Measurements from ENCODE around the gene ZNF423.
A peak's percentile ranks its signal among the peaks of the same experiment; 100 is the strongest.

Gene ZNF423

DNA sequence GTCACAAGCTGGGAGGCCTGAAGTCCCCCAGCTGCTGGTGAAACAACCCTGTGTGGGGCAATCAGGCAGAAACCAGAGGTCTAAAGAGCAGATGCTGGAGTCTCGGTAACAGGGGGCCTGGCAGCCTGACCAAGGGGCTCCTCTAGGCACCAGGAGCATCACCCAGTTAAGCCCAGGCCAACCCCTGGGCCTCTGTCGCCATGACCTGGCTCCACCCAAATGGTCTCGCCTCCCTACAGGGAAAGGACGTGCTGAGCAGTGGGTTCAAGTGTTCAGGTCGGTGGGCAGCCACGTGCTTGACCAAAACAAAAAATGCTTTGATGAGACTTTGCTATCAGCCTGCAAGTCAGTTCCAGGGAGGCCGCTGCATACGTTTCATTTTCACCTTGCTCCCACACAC, 240.3 kb downstream of the ZNF423 start:
- H3K4me3 ChIP-seq (ENCODE audit: low read depth, low read length): no peak overlapping the region
- ChIA-PET CTCF (no interaction called here), POLR2A (no interaction called here)
- no peak for TF ChIP-seq CTCF (IDR thresholded peaks at IDR 0.05; ENCODE audit: insufficient read depth, low read length, missing control alignments)
- no peak for DNase-seq (ENCODE audit: low read depth, low spot score)

DNA sequence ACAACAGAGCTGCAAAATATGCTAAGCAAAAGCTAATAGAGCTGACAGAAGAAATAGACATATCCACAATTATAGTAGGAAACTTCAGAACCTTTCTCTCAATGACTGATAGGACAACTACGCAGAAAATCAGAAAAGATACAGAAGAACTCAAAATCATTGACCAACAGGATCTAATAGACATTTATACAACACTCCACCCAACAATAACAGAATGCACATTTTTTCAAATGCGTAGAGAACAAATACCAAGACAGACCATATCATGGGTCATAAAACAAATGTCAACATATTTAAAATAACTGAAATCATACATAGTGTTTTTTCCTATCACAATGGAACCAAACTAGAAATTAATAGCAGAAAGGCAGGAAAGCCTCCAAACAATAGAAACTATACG, 244.9 kb downstream of the ZNF423 start:
- CTCF ChIA-PET: interaction anchor here (0.9 to 1.2 kb wide), 3 partner anchors 15 to 312 kb away, joined by 3 to 6 read pairs (median 3); no protein-coding TSS in a partner anchor
- no peak for DNase-seq (ENCODE audit: low read depth, low spot score)
- POLR2A ChIA-PET: no interaction called here
- no peak overlapping the region for H3K4me3 ChIP-seq (ENCODE audit: low read depth, low read length)
- TF ChIP-seq CTCF (IDR thresholded peaks at IDR 0.05; ENCODE audit: insufficient read depth, low read length, missing control alignments): no peak

DNA sequence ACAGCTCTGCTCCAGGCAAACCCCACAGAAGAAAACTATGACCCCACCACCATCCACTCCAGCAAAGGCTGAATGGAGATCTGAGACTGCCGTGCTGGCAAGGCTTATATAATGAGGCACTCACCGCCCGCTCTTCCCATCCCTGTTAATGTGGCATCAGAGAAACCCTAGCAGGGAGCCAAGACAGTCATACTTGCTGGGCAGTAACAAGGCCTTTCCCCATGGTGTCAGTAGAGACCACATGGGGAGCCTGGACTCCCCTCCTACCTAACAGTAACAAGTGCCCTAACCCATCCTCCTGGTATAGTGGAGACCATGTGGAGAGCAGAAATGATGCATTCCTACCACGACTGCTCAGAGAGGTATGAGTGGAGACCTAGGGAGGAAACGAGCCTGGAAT, 247.1 kb downstream of the ZNF423 start:
- ChIA-PET CTCF (interaction anchor here (0.6 to 1.6 kb wide), 4 partner anchors 37 to 416 kb away, joined by 3 to 6 read pairs (median 4); partner anchors contain the start of gene CNEP1R1), POLR2A (no interaction called here)
- peak; percentile 88 for TF ChIP-seq CTCF (IDR thresholded peaks at IDR 0.05; ENCODE audit: insufficient read depth, low read length, missing control alignments)
- no peak overlapping the region for H3K4me3 ChIP-seq (ENCODE audit: low read depth, low read length)
- DNase-seq (ENCODE audit: low read depth, low spot score): peak; percentile 33

DNA sequence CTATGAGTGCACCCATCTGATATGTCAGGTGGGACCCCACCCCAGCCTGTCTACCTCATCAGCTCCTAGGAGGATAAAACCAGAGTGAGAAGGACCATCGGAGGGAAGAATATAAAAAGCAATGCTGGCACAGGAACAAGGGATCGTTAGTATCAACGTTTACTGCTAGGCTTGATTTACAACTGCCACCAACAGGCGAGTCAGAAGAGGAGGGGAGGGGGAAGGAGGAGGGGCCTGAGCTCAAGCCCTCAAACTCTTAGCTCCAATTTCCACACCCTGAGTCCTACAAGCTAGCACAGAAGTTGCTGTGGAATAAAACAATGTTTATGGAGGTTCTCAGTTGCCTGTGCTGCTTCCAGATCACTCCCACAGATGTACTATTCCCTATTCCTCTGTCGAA, 247.8 kb downstream of the ZNF423 start:
- TF ChIP-seq CTCF (IDR thresholded peaks at IDR 0.05; ENCODE audit: insufficient read depth, low read length, missing control alignments): no peak
- no peak overlapping the region for H3K4me3 ChIP-seq (ENCODE audit: low read depth, low read length)
- ChIA-PET CTCF (interaction anchor here (0.6 to 1.6 kb wide), 4 partner anchors 16 to 417 kb away, joined by 3 to 6 read pairs (median 5); partner anchors contain the start of gene CNEP1R1), POLR2A (no interaction called here)
- DNase-seq (ENCODE audit: low read depth, low spot score): no peak

DNA sequence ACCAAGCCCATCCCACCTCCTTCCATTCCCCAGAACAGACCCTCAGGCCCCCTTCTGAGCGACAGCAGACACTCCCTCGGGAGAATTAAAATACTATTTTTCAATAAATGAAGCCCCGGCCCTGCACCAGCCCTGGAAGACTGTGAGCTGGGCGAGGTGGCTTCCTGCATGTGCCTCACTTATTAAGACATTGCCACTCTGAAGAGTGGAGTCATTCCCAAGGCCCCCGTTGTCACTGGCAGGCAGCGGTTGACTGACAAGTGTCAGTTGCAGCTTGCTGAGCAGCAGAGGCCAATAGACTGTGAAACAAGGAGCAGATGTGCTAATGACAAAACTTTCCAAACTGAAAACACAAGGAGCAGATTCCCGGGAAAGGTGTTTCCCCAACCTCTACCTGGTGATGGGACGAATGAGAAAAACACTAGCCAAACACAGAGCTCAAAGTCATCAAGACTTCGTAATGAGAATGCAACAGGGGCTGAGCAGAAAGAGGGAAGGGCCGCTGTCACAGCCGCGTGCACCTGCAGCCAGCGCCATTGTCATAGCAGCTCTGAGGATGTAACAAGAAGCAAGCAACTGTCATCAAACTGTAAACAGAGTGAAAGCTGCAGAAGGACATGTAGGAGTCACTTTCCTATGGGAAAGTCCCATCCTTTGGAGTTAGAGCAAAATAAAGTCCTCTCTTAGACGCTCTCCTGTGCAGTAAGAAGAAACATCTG, 250.2 kb downstream of the ZNF423 start:
- POLR2A ChIA-PET: no interaction called here
- CTCF ChIA-PET: interaction anchor here (0.9 kb wide), 1 partner anchor 14 kb away, joined by 3 read pairs; no protein-coding TSS in a partner anchor
- DNase-seq (ENCODE audit: low read depth, low spot score): no peak
- no peak for TF ChIP-seq CTCF (IDR thresholded peaks at IDR 0.05; ENCODE audit: insufficient read depth, low read length, missing control alignments)
- H3K4me3 ChIP-seq (ENCODE audit: low read depth, low read length): no peak overlapping the region

- TF ChIP-seq CTCF (IDR thresholded peaks at IDR 0.05; ENCODE audit: insufficient read depth, low read length, missing control alignments): no peak
- ChIA-PET CTCF (no interaction called here), POLR2A (no interaction called here)
- H3K4me3 ChIP-seq (ENCODE audit: low read depth, low read length): no peak overlapping the region
- DNase-seq (ENCODE audit: low read depth, low spot score): no peak
These were observed 251.3 kb downstream of the ZNF423 start for GRCh38 chr16:49604602-49605001.

Data from AG04449 (cell line).